Measurements from ENCODE around the gene DARS1. TPM values are rescaled to one million over a fixed set of nuclear protein-coding genes. Genes with fewer than 3 reads are reported as not detected.
"Not testable (repeated sequence)": the region's sequence is repeated elsewhere in the genome, so short reads cannot be mapped to it uniquely, and the experiment has no call there.

Gene DARS1
- total RNA-seq, 1 donor from 2014 or later: 64.5 TPM

GRCh38 chr2:135984199-135985017 is 1.0 kb downstream of the DARS1 start:
- DNase-seq (ENCODE audit: low read depth, low spot score): no peak

- DNase-seq (ENCODE audit: low read depth, low spot score): no peak
These were observed 4.9 kb downstream of the DARS1 start for GRCh38 chr2:135980434-135981079.

GRCh38 chr2:135975702-135976101 is 9.7 kb downstream of the DARS1 start:
- DNase-seq (ENCODE audit: low read depth, low spot score): no peak

GRCh38 chr2:135974036-135974435 is 11.4 kb downstream of the DARS1 start:
- DNase-seq (ENCODE audit: low read depth, low spot score): no peak

- DNase-seq (ENCODE audit: low read depth, low spot score): no peak
These were observed 15.6 kb downstream of the DARS1 start for GRCh38 chr2:135969655-135970387.

GRCh38 chr2:135965756-135966155 is 19.7 kb downstream of the DARS1 start:
- DNase-seq (ENCODE audit: low read depth, low spot score): no peak

GRCh38 chr2:135964404-135964803 is 21.0 kb downstream of the DARS1 start:
- DNase-seq (ENCODE audit: low read depth, low spot score): not testable (repeated sequence)

GRCh38 chr2:135963841-135964240 is 21.6 kb downstream of the DARS1 start:
- no peak for DNase-seq (ENCODE audit: low read depth, low spot score)

- DNase-seq (ENCODE audit: low read depth, low spot score): no peak
These were observed 22.9 kb downstream of the DARS1 start for GRCh38 chr2:135962366-135963123.

GRCh38 chr2:135960656-135961551 is 24.5 kb downstream of the DARS1 start:
- peak; percentile 19 for DNase-seq (ENCODE audit: low read depth, low spot score)

- no peak for DNase-seq (ENCODE audit: low read depth, low spot score)
These were observed 25.3 kb downstream of the DARS1 start for GRCh38 chr2:135960150-135960549.

GRCh38 chr2:135958927-135959326 is 26.5 kb downstream of the DARS1 start:
- not testable (repeated sequence) for DNase-seq (ENCODE audit: low read depth, low spot score)

- no peak for DNase-seq (ENCODE audit: low read depth, low spot score)
These were observed 31.3 kb downstream of the DARS1 start for GRCh38 chr2:135954020-135954601.

GRCh38 chr2:135952891-135953290 is 32.5 kb downstream of the DARS1 start:
- DNase-seq (ENCODE audit: low read depth, low spot score): no peak

- no peak for DNase-seq (ENCODE audit: low read depth, low spot score)
These were observed 34.3 kb downstream of the DARS1 start for GRCh38 chr2:135951041-135951583.

- DNase-seq (ENCODE audit: low read depth, low spot score): no peak
These were observed 35.8 kb downstream of the DARS1 start for GRCh38 chr2:135949451-135950234.

- no peak for DNase-seq (ENCODE audit: low read depth, low spot score)
These were observed 36.6 kb downstream of the DARS1 start for GRCh38 chr2:135948642-135949355.

GRCh38 chr2:135948141-135948540 is 37.3 kb downstream of the DARS1 start:
- no peak for DNase-seq (ENCODE audit: low read depth, low spot score)
